Gastroesophageal sphincter (tissue), 4 donors: ENCODE data around the gene PCDH9. TPM values are rescaled to one million over a fixed set of nuclear protein-coding genes. Genes with fewer than 3 reads are reported as not detected.

Experiments used
- ATAC-seq: fragments of 150-250 bp; one replicate; pipeline ENCODE4 v1.9.1; 2016; ENCODE audit warnings: mild to moderate bottlenecking, moderate library complexity
- H3K27ac ChIP-seq, 4 donors: fragments of 200-600 bp; sonication (generic) in 3 of 4; 1 replicate in 3 of 4; 2 replicates in 1 of 4; pipeline ENCODE4 v1.5.1; 2016 to 2019
- H3K27me3 ChIP-seq: fragments of 200-600 bp; sonication (generic); one replicate; pipeline ENCODE4 v1.5.1; 2019
- H3K36me3 ChIP-seq, 2 donors: fragments of 200-600 bp; sonication (generic); one replicate each; pipeline ENCODE4 v1.5.1; 2019; ENCODE audit warnings: control low read depth in 1 of 2
- H3K4me1 ChIP-seq, 3 donors: fragments of 200-600 bp; sonication (generic); 1 replicate in 2 of 3; 2 replicates in 1 of 3; pipeline ENCODE4 v1.5.1; 2016 to 2019; ENCODE audit warnings: control low read depth in 2 of 3
- H3K4me3 ChIP-seq, 2 donors: fragments of 200-600 bp; sonication (generic); one replicate each; pipeline ENCODE4 v1.5.1; 2019; ENCODE audit warnings: mild to moderate bottlenecking in 1 of 2, moderate library complexity in 1 of 2
- H3K9me3 ChIP-seq, 3 donors: fragments of 200-600 bp; sonication (generic); one replicate each; pipeline ENCODE4 v1.5.1; 2017 to 2019; ENCODE audit warnings: control low read depth in 2 of 3
- CTCF ChIP-seq, 4 experiments: fragments of 200-600 bp in 2 of 4; fragments of 450-650 bp in 2 of 4; sonication (generic) in 1 of 4; IDR thresholded peaks; one replicate each; pipeline ENCODE4 v1.5.1; 2017 to 2019; ENCODE audit warnings: antibody characterized with exemption in 4 of 4, mild to moderate bottlenecking in 2 of 4, moderate library complexity in 2 of 4
- EP300 ChIP-seq: sonication (generic); formaldehyde crosslinking; IDR thresholded peaks from one replicate; pipeline ENCODE4 v1.6.1; 2017; ENCODE audit warnings: antibody characterized with exemption, mild to moderate bottlenecking
- POLR2A ChIP-seq, 2 donors: fragments of 450-650 bp; IDR thresholded peaks; one replicate each; pipeline ENCODE4 v1.6.1; 2017; ENCODE audit warnings: antibody characterized with exemption in 2 of 2, mild to moderate bottlenecking in 2 of 2, moderate library complexity in 1 of 2
- POLR2AphosphoS5 ChIP-seq: sonication (generic); formaldehyde crosslinking; IDR thresholded peaks from one replicate; pipeline ENCODE4 v1.6.1; 2017; ENCODE audit warnings: antibody characterized with exemption
- WGBS, 2 donors: methylation state at CpG; one replicate each; pipeline ENCODE4 v1.1.5; 2018; ENCODE audit warnings: low coverage in 1 of 2; 5-methylcytosine and 5-hydroxymethylcytosine counted together
- total RNA-seq, 4 donors: library from RNA; depleted of rRNA; stranded (reverse); fragments of >200 nt; gene quantifications; one replicate each; pipeline ENCODE4 v1.1.0, GENCODE V29; 2016

Gene PCDH9
- total RNA-seq, 4 donors from 2014 or later: 52.9 to 141 (median 56.5) TPM

GRCh38 chr13:66489586-66489985 is 740.5 kb downstream of the PCDH9 start:
- Histone ChIP-seq H3K27me3 (no peaks in the 10 kb centered on the region), H3K9me3 (no peaks in the 10 kb centered on the region), H3K4me3 (no peak overlapping the region), H3K36me3 (no peaks in the 10 kb centered on the region), H3K27ac (no peak overlapping the region), H3K4me1 (no peaks in the 10 kb centered on the region)
- 52 to 80% methylated on average over 2 of the region's 2 CpGs for WGBS, 2 donors
- ATAC-seq: no peak
- TF ChIP-seq POLR2A (IDR thresholded peaks at IDR 0.05) (no peak), POLR2AphosphoS5 (no peak), EP300 (no peak), CTCF (IDR thresholded peaks at IDR 0.05) (no peak)

- TF ChIP-seq POLR2AphosphoS5 (no peak), EP300 (no peak), POLR2A (IDR thresholded peaks at IDR 0.05) (no peak), CTCF (IDR thresholded peaks at IDR 0.05) (no peak)
These were observed 741.0 kb downstream of the PCDH9 start for GRCh38 chr13:66489172-66489571.

DNA sequence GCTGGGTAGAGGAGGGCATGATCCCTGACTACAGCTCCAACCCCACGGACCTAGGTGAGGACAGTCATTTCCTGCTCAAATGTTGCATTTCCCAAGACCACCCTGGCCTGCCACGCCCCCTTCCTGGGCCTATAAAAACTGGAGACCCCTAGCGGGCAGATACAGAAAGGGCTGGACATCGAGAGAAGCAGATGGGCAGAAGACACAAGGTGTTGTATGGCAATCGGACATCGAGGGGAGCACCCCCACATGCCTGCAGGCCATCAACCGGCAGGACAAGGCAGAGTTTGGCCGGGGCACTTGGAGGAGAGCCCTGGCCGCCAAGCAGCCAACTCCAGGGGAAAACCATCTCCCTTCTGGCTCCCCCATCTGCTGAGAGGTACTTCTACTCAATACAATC is 746.4 kb downstream of the PCDH9 start:
- Histone ChIP-seq H3K4me1 (no peaks in the 10 kb centered on the region), H3K9me3 (no peaks in the 10 kb centered on the region)
- WGBS, 2 donors: 90 to 98% methylated on average over 7 to 8 of the region's 9 CpGs

More at GRCh38 chr13:66489172-66489571, 741.0 kb downstream of the PCDH9 start:
- Histone ChIP-seq H3K36me3 (no peaks in the 10 kb centered on the region), H3K27me3 (no peaks in the 10 kb centered on the region), H3K27ac (no peak overlapping the region), H3K4me3 (no peak overlapping the region), H3K9me3 (no peaks in the 10 kb centered on the region), H3K4me1 (no peaks in the 10 kb centered on the region)
- ATAC-seq: no peak
- WGBS, 2 donors: 89 to 95% methylated on average over 1 of the region's 1 CpG

DNA sequence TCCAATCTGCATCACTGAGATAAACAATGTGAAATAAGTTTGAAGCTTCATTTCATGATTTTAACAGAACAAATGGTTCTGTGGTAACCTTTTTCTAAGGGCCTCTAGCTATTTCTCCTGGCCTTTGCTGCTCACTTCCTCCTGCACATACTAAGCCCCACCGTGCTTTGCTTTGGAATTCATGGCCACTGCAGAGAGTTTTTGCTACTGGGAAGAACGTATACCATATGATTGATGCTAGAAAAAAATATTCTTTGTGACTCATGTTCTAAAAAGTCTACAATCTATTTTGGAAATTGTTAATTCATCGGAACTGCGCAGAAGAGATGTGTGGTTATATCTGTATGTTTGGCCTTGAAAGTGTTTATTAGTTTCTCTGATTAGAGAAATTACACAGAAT is 747.3 kb downstream of the PCDH9 start:
- no peak for ATAC-seq
- no peak for TF ChIP-seq POLR2AphosphoS5
- TF ChIP-seq CTCF (IDR thresholded peaks at IDR 0.05): no peak
- TF ChIP-seq EP300: no peak
- no peak for TF ChIP-seq POLR2A (IDR thresholded peaks at IDR 0.05)
- 32 to 66% methylated on average over 4 of the region's 4 CpGs for WGBS, 2 donors

More for the DNA sequence above, 746.4 kb downstream of the PCDH9 start:
- H3K4me3 ChIP-seq: no peak overlapping the region
- ATAC-seq: no peak
- no peak overlapping the region for H3K27ac ChIP-seq
- H3K27me3 ChIP-seq: no peaks in the 10 kb centered on the region
- TF ChIP-seq POLR2AphosphoS5 (no peak), EP300 (no peak), POLR2A (IDR thresholded peaks at IDR 0.05) (no peak), CTCF (IDR thresholded peaks at IDR 0.05) (no peak)
- H3K36me3 ChIP-seq: no peaks in the 10 kb centered on the region

DNA sequence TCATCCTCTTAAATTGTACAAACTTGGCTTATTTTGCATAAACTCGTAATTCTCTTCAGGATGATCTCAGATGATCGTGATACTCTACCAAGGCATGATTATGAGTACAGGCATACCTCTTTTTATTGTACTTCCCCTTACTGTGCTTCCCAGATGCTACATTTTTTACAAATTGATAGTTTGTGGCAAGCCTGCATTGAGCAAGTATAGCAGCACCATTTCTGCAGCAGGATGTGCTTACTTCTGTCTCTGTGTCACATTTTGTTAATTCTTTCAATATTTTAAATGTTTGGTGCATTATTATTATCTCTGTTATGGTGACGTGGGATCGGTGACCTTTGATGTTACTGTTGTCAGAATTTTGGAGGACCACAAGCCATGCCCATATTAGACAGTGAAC is 752.3 kb downstream of the PCDH9 start:
- no peak overlapping the region for H3K4me3 ChIP-seq
- no peaks in the 10 kb centered on the region for H3K9me3 ChIP-seq
- WGBS, 2 donors: 88 to 91% methylated on average over 4 of the region's 4 CpGs
- H3K36me3 ChIP-seq: no peaks in the 10 kb centered on the region
- no peak for TF ChIP-seq POLR2AphosphoS5
- no peak for TF ChIP-seq EP300
- no peak for TF ChIP-seq CTCF (IDR thresholded peaks at IDR 0.05)
- TF ChIP-seq POLR2A (IDR thresholded peaks at IDR 0.05): no peak
- no peaks in the 10 kb centered on the region for H3K4me1 ChIP-seq
- H3K27me3 ChIP-seq: no peaks in the 10 kb centered on the region
- no peak for ATAC-seq
- H3K27ac ChIP-seq: no peak overlapping the region

More for the DNA sequence above, 747.3 kb downstream of the PCDH9 start:
- H3K27ac ChIP-seq: no peak overlapping the region
- no peak overlapping the region for H3K4me3 ChIP-seq
- H3K9me3 ChIP-seq: no peaks in the 10 kb centered on the region
- H3K27me3 ChIP-seq: no peaks in the 10 kb centered on the region
- no peaks in the 10 kb centered on the region for H3K4me1 ChIP-seq
- no peaks in the 10 kb centered on the region for H3K36me3 ChIP-seq
